HCT116 (cell line): ENCODE data around the gene LRFN4. TPM values are rescaled to one million over a fixed set of nuclear protein-coding genes. Genes with fewer than 3 reads are reported as not detected.

Source experiments
- ATAC-seq: fragments of 200-7000 bp; cut with Tn5 transposase; 2 replicates; pipeline ENCODE4 v1.9.1; 2020; ENCODE audit warnings: mild to moderate bottlenecking, moderate library complexity
- BruUV-seq: library from RNA; stranded (reverse); fragments of 400-500 nt; replicated peaks from 2 replicates; lab custom pipeline; 2021; lab: Mats Ljungman, UMichigan
- CTCF ChIA-PET: fragments of 300-600 bp; sonication (Branson Sonifier 250); formaldehyde crosslinking; loops from one replicate; lab custom pipeline; 2021; ENCODE audit warnings: antibody characterized with exemption; lab: Charles Lee
- POLR2A ChIA-PET: fragments of 300-600, 350-600 bp; sonication (Branson Sonifier 250); formaldehyde crosslinking; loops from one replicate; lab custom pipeline; 2021; ENCODE audit warnings: antibody characterized with exemption; lab: Charles Lee
- RAD21 ChIA-PET, 2 experiments: fragments of 300-600 bp; sonication (Branson Sonifier 250); formaldehyde crosslinking; loops; one replicate each; lab custom pipeline; 2023; ENCODE audit warnings: low total read pairs in 2 of 2; ENCODE audit not compliant: uncharacterized antibody in 2 of 2, unreplicated experiment in 2 of 2, low non-redundant PET in 1 of 2; lab: Charles Lee
- DNase-seq: peaks from one replicate; pipeline ENCODE4 v3.0.0-alpha.2; 2010; ENCODE audit warnings: low read depth, low spot score
- H2AFZ ChIP-seq: fragments of 200-600 bp; shearing (Covaris generic), sonication (generic); 2 replicates; pipeline ENCODE4 v1.6.1; 2017; ENCODE audit warnings: low read depth, mixed run types, mixed read lengths, antibody characterized with exemption, low read length; ENCODE audit not compliant: poor library complexity, severe bottlenecking
- H3K27ac ChIP-seq: 2 replicates; pipeline ENCODE4 v1.5.1; 2012; ENCODE audit warnings: low read depth, low read length
- H3K27me3 ChIP-seq: fragments of 200-600 bp; sonication (generic); 2 replicates; pipeline ENCODE4 v1.6.1; 2016; ENCODE audit warnings: mixed run types, low read length, mixed read lengths; ENCODE audit not compliant: insufficient read depth
- H3K36me3 ChIP-seq, 2 experiments: fragments of 200-500 bp in 1 of 2; fragments of 200-600 bp in 1 of 2; sonication (Bioruptor generic) in 1 of 2; sonication (generic) in 1 of 2; 2 replicates each; pipeline versions ENCODE4 v1.5.1 to v1.6.1; 2014 to 2016; ENCODE audit warnings: low read length in 2 of 2, inconsistent platforms in 1 of 2, mixed read lengths in 1 of 2, mixed run types in 1 of 2; ENCODE audit not compliant: insufficient read depth in 2 of 2, control insufficient read depth in 1 of 2
- H3K4me1 ChIP-seq, 2 experiments: fragments of 200-600 bp in 1 of 2; sonication (generic) in 1 of 2; 2 replicates each; pipeline versions ENCODE4 v1.5.1 to v1.6.1; 2012 to 2017; ENCODE audit warnings: low read length in 2 of 2, inconsistent platforms in 1 of 2, mild to moderate bottlenecking in 1 of 2, mixed read lengths in 1 of 2, mixed run types in 1 of 2, moderate library complexity in 1 of 2; ENCODE audit not compliant: insufficient read depth in 2 of 2, control insufficient read depth in 1 of 2
- H3K4me2 ChIP-seq: fragments of 200-600 bp; sonication (generic); 2 replicates; pipeline ENCODE4 v1.6.1; 2017; ENCODE audit warnings: mixed run types, low read length, mixed read lengths
- H3K4me3 ChIP-seq, 2 experiments: fragments of 200-600 bp in 1 of 2; sonication (generic) in 1 of 2; replicated peaks in 1 of 2; 2 replicates each; pipeline ENCODE4 v1.5.1; 2011 to 2016; ENCODE audit warnings: low read length in 2 of 2, control low read depth in 1 of 2, low read depth in 1 of 2, mild to moderate bottlenecking in 1 of 2, mixed read lengths in 1 of 2, mixed run types in 1 of 2
- H3K79me2 ChIP-seq: fragments of 200-600 bp; sonication (generic); 2 replicates; pipeline ENCODE4 v1.6.1; 2017; ENCODE audit warnings: mild to moderate bottlenecking, mixed run types, low read length, moderate library complexity, mixed read lengths; ENCODE audit not compliant: insufficient read depth
- H3K9ac ChIP-seq: fragments of 200-600 bp; sonication (generic); 2 replicates; pipeline ENCODE4 v1.6.1; 2016; ENCODE audit warnings: low read length, mixed read lengths
- H3K9me2 ChIP-seq: fragments of 200-600 bp; sonication (generic), shearing (Covaris generic); 2 replicates; pipeline ENCODE4 v1.6.1; 2017; ENCODE audit warnings: mixed run types, mild to moderate bottlenecking, moderate library complexity; ENCODE audit not compliant: insufficient read depth
- H3K9me3 ChIP-seq, 2 experiments: fragments of 200-500 bp in 1 of 2; fragments of 200-600 bp in 1 of 2; sonication (Bioruptor generic) in 1 of 2; sonication (generic) in 1 of 2; 2 replicates each; pipeline ENCODE4 v1.6.1; 2014 to 2017; ENCODE audit warnings: low read length in 2 of 2, mixed read lengths in 2 of 2, inconsistent platforms in 1 of 2, low read depth in 1 of 2, mild to moderate bottlenecking in 1 of 2, mixed run types in 1 of 2, moderate library complexity in 1 of 2; ENCODE audit not compliant: control insufficient read depth in 1 of 2, insufficient read depth in 1 of 2
- H4K20me1 ChIP-seq: fragments of 200-600 bp; sonication (generic), shearing (Covaris generic); 2 replicates; pipeline ENCODE4 v1.6.1; 2017; ENCODE audit warnings: mixed run types, mild to moderate bottlenecking, moderate library complexity; ENCODE audit not compliant: insufficient read depth
- ELF1 ChIP-seq: IDR thresholded peaks from 2 replicates; pipeline ENCODE4 v1.6.1; 2012; ENCODE audit warnings: low read depth, borderline replicate concordance
- intact Hi-C: fragments of 100-400 bp; cut with micrococcal nuclease; formaldehyde crosslinking; loops from 2 replicates; pipeline ENCODE4 v1.10.0; 2022
- total RNA-seq: library from RNA; stranded (reverse); gene quantifications from one replicate; pipeline ENCODE4 v1.2.1, GENCODE V29; 2021; ENCODE audit not compliant: unreplicated experiment
- TF ChIP-seq, protein P1 (sequence below), 3 experiments: fragments of 200-600 bp in 1 of 3; sonication (generic) in 1 of 3; IDR thresholded peaks in 2 of 3; conservative IDR thresholded peaks in 1 of 3; 2 replicates each; pipeline ENCODE4 v1.5.1; 2012 to 2017; ENCODE audit warnings: low read depth in 2 of 3, low read length in 2 of 3, antibody characterized with exemption in 1 of 3, borderline replicate concordance in 1 of 3, control low read depth in 1 of 3, mild to moderate bottlenecking in 1 of 3, mixed read lengths in 1 of 3, mixed run types in 1 of 3, moderate library complexity in 1 of 3; ENCODE audit not compliant: insufficient read depth in 1 of 3

Gene LRFN4
- total RNA-seq, 1 experiment from 2014 or later = 55.4 TPM

DNA sequence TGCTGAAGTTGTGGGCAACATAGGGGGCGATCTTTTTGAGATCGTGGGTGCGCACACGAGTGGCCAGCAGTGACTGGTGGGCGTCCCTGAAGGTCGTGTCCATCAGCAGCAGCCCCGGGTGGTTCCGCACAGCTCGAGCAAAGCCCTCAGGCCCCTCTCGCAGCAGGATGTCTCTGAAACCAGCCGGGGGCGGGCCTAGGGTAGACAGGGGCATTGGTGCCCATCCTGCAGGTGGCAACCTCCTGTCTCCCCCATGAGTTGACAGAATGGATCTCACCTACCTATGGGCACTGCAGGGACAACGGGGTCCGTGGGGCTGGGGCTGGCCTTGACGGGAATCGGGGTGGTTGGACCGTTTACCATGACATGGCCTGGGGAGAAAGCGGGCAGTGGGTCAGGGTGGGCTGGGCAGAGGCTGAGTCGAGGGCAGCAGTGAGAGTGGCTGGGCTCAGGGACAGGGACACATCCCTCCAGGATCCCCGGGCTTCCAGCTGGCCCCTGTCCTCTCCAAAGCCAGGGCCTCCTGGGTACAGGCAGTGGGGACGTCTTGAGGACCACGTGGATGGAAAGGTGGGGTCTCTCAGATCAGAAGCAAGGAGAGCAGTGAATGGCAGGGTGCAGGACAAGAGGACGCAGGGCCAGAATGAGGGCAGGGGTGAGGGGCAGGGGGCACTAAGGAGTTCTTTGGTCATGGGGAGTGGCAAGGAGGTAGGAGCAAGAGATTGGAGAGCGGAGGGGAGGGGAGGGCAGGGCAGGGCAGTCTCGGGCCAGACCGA is 4.2 kb upstream of the LRFN4 start:
- Histone ChIP-seq H3K9me3 (no peaks in the 10 kb centered on the region), H3K4me3 (no peak overlapping the region), H3K9me2 (no peaks in the 10 kb centered on the region), H3K4me1 (peaks cover 10 to 23% of the 10 kb centered on the region in 2 experiments), H4K20me1 (no peaks in the 10 kb centered on the region), H3K9ac (no peak overlapping the region), H3K4me2 (no peak overlapping the region), H3K27ac (no peak overlapping the region), H3K36me3 (peaks cover 0 to 2% of the 10 kb centered on the region in 2 experiments; a peak in 2 of 4 replicates), H2AFZ (no peak overlapping the region), H3K79me2 (peaks cover 5% of the 10 kb centered on the region), H3K27me3 (no peaks in the 10 kb centered on the region)
- no TSS peak for BruUV-seq
- RAD21 ChIA-PET = no interaction called here
- ATAC-seq = no peak
- TF ChIP-seq ELF1 = no peak
- TF ChIP-seq, protein P1, sequence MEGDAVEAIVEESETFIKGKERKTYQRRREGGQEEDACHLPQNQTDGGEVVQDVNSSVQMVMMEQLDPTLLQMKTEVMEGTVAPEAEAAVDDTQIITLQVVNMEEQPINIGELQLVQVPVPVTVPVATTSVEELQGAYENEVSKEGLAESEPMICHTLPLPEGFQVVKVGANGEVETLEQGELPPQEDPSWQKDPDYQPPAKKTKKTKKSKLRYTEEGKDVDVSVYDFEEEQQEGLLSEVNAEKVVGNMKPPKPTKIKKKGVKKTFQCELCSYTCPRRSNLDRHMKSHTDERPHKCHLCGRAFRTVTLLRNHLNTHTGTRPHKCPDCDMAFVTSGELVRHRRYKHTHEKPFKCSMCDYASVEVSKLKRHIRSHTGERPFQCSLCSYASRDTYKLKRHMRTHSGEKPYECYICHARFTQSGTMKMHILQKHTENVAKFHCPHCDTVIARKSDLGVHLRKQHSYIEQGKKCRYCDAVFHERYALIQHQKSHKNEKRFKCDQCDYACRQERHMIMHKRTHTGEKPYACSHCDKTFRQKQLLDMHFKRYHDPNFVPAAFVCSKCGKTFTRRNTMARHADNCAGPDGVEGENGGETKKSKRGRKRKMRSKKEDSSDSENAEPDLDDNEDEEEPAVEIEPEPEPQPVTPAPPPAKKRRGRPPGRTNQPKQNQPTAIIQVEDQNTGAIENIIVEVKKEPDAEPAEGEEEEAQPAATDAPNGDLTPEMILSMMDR (IDR thresholded peaks at IDR 0.05 in 2 of 3, conservative IDR thresholded peaks at IDR 0.05 in 1 of 3; ENCODE audit: borderline replicate concordance in 1 of 3, insufficient read depth in 1 of 3, low read depth in 2 of 3, low read length in 2 of 3) = peak in 2 of 3 experiments; percentile 1 to 13; a peak in 1 of 6 replicates
- intact Hi-C loops = no loop called here
- POLR2A ChIA-PET = no interaction called here
- no peak for DNase-seq
- CTCF ChIA-PET = interaction anchor here (1.1 to 1.6 kb wide), 2 partner anchors 9 to 175 kb away, joined by 3 to 6 read pairs; partner anchors contain the start of genes RBM4B and RCE1
